Peyer's patch (tissue), 4 donors: Measurements from ENCODE around the gene PGAP1. TPM values are rescaled to one million over a fixed set of nuclear protein-coding genes. Genes with fewer than 3 reads are reported as not detected.

Experiments used
- DNase-seq, 3 donors: peaks; one replicate each; pipeline ENCODE4 v3.0.0-alpha.2; 2017 to 2019
- H3K27ac ChIP-seq, 4 donors: fragments of 200-600 bp; sonication (generic); one replicate each; pipeline ENCODE4 v1.5.1; 2016 to 2019
- H3K27me3 ChIP-seq, 2 donors: fragments of 200-600 bp; sonication (generic); one replicate each; pipeline ENCODE4 v1.5.1; 2019
- H3K36me3 ChIP-seq, 3 donors: fragments of 200-600 bp; sonication (generic); one replicate each; pipeline ENCODE4 v1.5.1; 2016 to 2019
- H3K4me1 ChIP-seq, 4 donors: fragments of 200-600 bp; sonication (generic); one replicate each; pipeline ENCODE4 v1.5.1; 2016 to 2019
- H3K4me3 ChIP-seq, 4 donors: fragments of 200-600 bp; sonication (generic); 1 replicate in 3 of 4; 2 replicates in 1 of 4; pipeline ENCODE4 v1.5.1; 2016 to 2019; ENCODE audit warnings: mild to moderate bottlenecking in 1 of 4
- H3K9me3 ChIP-seq, 4 donors: fragments of 200-600 bp; sonication (generic); one replicate each; pipeline ENCODE4 v1.5.1; 2016 to 2019; ENCODE audit warnings: mild to moderate bottlenecking in 1 of 4
- CTCF ChIP-seq, 6 experiments: fragments of 450-650 bp in 4 of 6; fragments of 200-600 bp in 2 of 6; sonication (generic) in 1 of 6; IDR thresholded peaks; one replicate each; pipeline ENCODE4 v1.5.1; 2017 to 2019; ENCODE audit warnings: antibody characterized with exemption in 6 of 6, mild to moderate bottlenecking in 3 of 6, moderate library complexity in 1 of 6
- POLR2A ChIP-seq, 2 donors: fragments of 450-650 bp; IDR thresholded peaks; one replicate each; pipeline ENCODE4 v1.5.1; 2017; ENCODE audit warnings: antibody characterized with exemption in 2 of 2, mild to moderate bottlenecking in 2 of 2, moderate library complexity in 2 of 2
- total RNA-seq, 4 donors: library from RNA; depleted of rRNA; stranded (reverse); fragments of >200 nt; gene quantifications; one replicate each; pipeline ENCODE4 v1.1.0, GENCODE V29; 2016

Gene PGAP1
- total RNA-seq, 4 donors from 2014 or later, result 15.7 to 41.2 (median 25.9) TPM

GRCh38 chr2:196962325-196962724, 35.8 kb upstream of the PGAP1 start:
- no peak for TF ChIP-seq POLR2A (IDR thresholded peaks at IDR 0.05)
- no peak for TF ChIP-seq CTCF (IDR thresholded peaks at IDR 0.05)
- Histone ChIP-seq H3K27ac (no peak overlapping the region), H3K9me3 (no peaks in the 10 kb centered on the region), H3K4me1 (peaks cover 0 to 3% (median 0%) of the 10 kb centered on the region in 4 donors), H3K27me3 (no peaks in the 10 kb centered on the region), H3K36me3 (no peaks in the 10 kb centered on the region), H3K4me3 (no peak overlapping the region)
- DNase-seq, result no peak

DNA sequence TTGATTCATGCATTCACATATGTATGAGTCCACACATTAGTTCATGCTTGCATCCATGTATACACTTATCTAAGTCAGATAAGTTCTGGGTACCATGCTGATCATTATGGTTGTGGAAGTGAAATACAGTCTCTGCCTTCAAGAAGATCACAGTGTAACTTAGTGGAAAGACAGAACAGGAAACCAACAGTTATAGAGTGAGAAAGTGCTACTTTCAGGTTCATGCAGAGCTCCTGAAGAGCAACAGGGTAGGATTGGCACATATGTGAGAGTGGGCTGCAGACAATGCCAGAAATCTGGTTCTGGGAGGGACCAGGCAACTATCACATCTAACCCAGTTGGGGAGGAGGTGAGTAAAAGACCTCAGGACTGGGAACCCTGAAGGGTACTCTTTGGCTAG, 35.4 kb upstream of the PGAP1 start:
- no peak overlapping the region for H3K4me3 ChIP-seq
- H3K9me3 ChIP-seq, result no peaks in the 10 kb centered on the region
- no peaks in the 10 kb centered on the region for H3K36me3 ChIP-seq
- no peak overlapping the region for H3K27ac ChIP-seq
- H3K27me3 ChIP-seq, result no peaks in the 10 kb centered on the region
- TF ChIP-seq CTCF (IDR thresholded peaks at IDR 0.05) (no peak), POLR2A (IDR thresholded peaks at IDR 0.05) (no peak)
- peaks cover 0 to 3% (median 0%) of the 10 kb centered on the region in 4 donors for H3K4me1 ChIP-seq
- DNase-seq, result no peak

DNA sequence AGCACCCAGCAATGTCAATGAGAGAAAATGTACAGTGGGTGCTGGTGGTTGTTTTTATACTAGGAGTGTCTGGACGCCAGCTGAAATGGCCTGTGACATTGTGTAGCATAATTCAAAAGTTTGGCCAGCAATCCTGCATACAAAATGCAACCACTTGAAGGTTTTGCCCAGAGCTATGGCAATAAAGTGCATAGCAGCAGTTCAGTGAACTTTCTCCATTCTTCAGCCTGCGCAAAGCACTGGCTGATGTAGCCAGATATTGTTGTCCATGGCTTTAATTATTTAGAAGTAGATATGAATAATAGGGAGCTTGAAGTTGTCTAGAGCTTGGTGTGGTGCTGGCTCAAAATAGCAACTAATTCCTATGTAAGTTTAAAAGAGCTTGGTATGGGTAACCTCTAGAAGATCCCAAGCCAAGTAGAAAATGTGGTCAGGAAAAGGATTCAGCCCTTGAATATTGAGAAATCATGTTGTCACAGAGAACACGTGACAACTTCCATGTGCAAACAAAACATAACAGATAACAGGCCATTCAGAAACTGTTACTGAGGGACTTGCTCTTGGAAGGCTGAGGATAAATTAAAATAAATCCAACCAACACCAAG, 33.3 kb upstream of the PGAP1 start:
- Histone ChIP-seq H3K27ac (no peak overlapping the region), H3K27me3 (no peaks in the 10 kb centered on the region), H3K9me3 (no peaks in the 10 kb centered on the region), H3K4me1 (peaks cover 0 to 3% (median 0%) of the 10 kb centered on the region in 4 donors), H3K36me3 (no peaks in the 10 kb centered on the region), H3K4me3 (no peak overlapping the region)
- TF ChIP-seq CTCF (IDR thresholded peaks at IDR 0.05), result no peak
- no peak for TF ChIP-seq POLR2A (IDR thresholded peaks at IDR 0.05)
- no peak for DNase-seq

GRCh38 chr2:196959281-196959680, 32.8 kb upstream of the PGAP1 start:
- H3K36me3 ChIP-seq, result no peaks in the 10 kb centered on the region
- TF ChIP-seq POLR2A (IDR thresholded peaks at IDR 0.05), result no peak
- TF ChIP-seq CTCF (IDR thresholded peaks at IDR 0.05), result no peak
- no peaks in the 10 kb centered on the region for H3K27me3 ChIP-seq
- H3K4me3 ChIP-seq, result no peak overlapping the region
- no peak for DNase-seq
- no peak overlapping the region for H3K27ac ChIP-seq
- no peaks in the 10 kb centered on the region for H3K9me3 ChIP-seq
- peaks cover 0 to 3% (median 0%) of the 10 kb centered on the region in 4 donors for H3K4me1 ChIP-seq

- no peak overlapping the region for H3K27ac ChIP-seq
Measured at GRCh38 chr2:196957881-196958525, 31.5 kb upstream of the PGAP1 start.

More at GRCh38 chr2:196957881-196958525, 31.5 kb upstream of the PGAP1 start:
- TF ChIP-seq POLR2A (IDR thresholded peaks at IDR 0.05) (no peak), CTCF (IDR thresholded peaks at IDR 0.05) (no peak)
- DNase-seq, result no peak
- no peaks in the 10 kb centered on the region for H3K4me1 ChIP-seq
- H3K27me3 ChIP-seq, result no peaks in the 10 kb centered on the region
- no peaks in the 10 kb centered on the region for H3K36me3 ChIP-seq
- no peak overlapping the region for H3K4me3 ChIP-seq
- no peaks in the 10 kb centered on the region for H3K9me3 ChIP-seq
